Middle frontal gyrus (tissue), 1 donor: ENCODE data around the gene AREG.
"Not testable (repeated sequence)": the region's sequence is repeated elsewhere in the genome, so short reads cannot be mapped to it uniquely, and the experiment has no call there.

ENCODE experiments used
- DNase-seq: peaks from one replicate; pipeline ENCODE4 v3.0.0-alpha.2; 2015; ENCODE audit warnings: low spot score; ENCODE audit errors: extremely low spot score

AREG gene, protein sequence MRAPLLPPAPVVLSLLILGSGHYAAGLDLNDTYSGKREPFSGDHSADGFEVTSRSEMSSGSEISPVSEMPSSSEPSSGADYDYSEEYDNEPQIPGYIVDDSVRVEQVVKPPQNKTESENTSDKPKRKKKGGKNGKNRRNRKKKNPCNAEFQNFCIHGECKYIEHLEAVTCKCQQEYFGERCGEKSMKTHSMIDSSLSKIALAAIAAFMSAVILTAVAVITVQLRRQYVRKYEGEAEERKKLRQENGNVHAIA

DNA sequence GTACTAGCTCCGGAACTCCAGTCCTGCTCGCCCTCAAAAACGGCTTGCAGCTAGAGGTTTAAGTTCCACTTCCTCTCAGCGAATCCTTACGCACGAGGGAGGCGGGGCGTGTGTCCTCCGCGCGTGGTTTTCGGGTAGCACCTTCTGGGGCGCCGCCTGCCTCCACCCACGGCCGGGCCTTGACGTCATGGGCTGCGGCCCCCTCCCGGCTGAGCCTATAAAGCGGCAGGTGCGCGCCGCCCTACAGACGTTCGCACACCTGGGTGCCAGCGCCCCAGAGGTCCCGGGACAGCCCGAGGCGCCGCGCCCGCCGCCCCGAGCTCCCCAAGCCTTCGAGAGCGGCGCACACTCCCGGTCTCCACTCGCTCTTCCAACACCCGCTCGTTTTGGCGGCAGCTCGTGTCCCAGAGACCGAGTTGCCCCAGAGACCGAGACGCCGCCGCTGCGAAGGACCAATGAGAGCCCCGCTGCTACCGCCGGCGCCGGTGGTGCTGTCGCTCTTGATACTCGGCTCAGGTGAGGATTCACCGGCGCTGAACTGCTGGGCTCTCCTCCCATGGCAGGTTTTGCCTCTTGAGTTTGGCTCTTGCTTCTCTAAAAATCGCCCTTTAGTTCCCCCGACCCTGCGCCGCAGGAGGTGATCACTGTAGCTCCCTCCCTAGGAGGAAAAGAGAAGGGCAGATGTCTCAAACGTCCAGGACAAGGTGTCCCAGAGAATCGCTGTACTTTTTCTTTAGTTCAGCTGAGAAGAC lies at the start of gene AREG:
AREG (plus strand) TSS at position 246 of the 752 bp plus-strand sequence; CDS start at position 456, 210 bp downstream.
- no peak for DNase-seq

DNA sequence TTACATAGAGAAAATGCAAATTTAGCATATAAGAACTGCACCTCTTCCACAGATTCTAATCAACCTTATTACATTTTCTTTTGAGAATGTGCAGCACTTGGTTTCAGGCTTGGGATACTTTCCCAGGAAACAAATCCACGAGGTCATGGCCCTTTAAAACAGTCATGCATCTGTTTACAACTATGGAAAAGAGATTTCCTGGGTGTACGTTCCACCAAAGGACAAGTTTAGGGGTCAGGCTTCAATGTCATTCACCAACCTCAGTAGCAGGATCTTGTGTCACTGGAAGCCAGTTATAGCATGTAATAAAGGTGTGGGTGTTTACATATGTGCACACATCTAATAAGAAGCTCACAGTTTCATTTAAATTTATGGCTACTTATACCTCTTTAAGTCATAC lies 49.3 kb upstream of the AREG start:
- no peak for DNase-seq

DNA sequence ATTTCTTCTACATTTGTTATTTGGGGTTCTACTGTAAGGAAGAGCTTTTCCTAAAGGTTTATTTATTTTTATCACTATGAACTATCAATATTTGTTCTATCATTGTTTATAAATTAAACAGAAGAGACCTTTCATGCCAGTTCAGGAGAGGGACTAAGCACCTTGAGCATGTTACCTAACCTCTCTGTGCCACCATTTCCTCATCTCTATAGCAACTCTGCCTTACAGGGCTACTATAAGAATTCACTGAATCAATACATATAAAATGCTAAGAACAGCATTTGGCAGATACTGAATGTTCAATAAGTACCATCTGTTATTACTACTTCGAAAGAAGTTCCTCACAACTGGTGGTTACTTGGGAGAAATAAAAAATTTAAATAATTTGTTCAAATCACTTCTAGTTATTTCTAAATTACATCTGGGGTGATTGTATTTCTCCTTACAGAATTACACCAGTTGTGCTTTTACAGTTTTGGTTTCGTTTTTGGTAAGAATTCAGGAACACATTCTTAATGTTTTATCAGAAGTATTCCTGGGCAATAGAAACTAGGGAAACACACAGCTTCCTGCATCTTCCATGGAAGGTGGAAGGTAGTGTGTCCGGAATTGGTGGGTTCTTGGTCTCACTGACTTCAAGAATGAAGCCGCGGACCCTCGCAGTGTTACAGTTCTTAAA lies 47.0 kb upstream of the AREG start:
- DNase-seq = no peak

DNA sequence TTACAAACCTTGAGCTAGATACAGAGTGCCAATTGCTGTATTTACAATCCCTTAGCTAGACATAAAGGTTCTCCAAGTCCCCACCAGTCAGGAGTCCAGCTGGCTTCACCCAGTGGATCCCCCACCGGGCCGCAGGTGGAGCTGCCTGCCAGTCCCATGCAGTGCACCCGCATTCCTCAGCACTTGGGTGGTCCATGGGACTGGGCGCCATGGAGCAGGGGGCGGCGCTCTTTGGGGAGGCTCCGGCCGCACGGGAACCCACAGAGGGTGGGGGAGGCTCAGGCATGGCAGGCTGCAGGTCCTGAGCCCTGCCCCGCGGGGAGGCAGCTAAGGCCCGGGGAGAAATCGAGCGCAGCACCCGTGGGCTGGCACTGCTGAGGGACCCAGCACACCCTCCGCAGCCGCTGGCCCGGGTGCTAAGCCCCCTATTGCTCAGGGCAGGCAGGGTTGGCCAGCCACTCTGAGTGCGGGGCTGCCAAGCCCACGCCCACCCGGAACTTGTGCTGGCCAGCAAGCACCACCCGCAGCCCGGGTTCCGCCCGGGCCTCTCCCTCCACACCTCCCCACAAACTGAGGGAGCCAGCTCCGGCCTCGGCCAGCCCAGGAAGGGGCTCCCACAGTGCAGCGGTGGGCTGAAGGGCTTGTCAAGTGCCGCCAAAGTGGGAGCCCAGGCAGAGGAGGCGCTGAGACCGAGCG lies 45.9 kb upstream of the AREG start:
- not testable (repeated sequence) for DNase-seq

DNA sequence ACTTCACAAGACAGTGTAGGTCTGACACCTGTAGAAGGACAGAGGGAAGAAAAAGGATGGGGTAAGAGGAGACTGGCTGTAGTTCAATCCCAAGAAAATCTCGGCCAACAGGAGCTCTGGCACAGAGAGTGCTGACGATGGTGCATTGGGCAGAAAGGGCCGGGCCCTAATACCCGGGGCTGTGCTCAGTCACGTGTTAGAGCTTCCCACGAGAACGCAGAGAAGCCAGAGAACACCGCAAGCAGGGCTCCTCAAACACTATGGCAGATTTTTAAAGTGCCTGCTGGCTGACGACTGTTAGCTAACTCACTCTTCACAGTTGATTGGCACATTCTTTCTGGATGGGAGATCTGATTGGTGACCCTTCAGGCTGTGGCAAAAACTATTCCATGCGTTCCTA lies 44.5 kb upstream of the AREG start:
- no peak for DNase-seq

DNA sequence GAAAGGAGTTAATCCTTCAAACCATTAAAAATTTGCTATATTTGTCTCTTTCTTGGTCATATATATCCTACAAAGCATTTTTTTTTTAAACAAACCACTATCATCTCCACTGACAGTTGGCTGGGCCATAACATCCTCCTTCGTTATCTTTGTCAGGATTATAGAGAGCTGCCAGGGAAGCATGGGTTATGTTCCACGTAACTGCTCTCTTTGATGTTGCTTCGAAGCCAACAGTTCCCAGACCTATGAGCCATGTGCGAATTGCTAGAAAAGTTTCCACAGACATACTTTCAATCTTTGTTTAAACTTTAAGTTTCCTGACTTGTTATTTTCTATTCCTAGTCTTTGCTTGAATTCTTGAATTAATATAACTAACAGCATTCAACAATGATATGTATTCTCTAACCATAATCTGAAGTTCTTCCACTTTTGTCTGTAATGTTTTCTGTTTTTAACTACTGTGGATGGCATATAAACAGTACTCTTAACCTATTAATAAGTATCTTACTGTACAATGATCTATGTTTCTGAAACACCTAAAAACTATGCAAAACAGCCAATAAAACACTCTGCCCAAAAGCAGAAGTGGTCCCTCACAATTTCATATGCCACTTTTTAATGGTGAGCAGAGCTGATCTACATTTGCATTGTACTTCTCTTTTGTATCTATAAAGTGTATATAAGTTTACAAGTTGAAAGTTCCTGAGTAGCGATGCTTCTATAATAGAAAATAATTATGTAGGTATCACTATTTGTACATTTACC lies 42.1 kb upstream of the AREG start:
- DNase-seq = no peak

DNA sequence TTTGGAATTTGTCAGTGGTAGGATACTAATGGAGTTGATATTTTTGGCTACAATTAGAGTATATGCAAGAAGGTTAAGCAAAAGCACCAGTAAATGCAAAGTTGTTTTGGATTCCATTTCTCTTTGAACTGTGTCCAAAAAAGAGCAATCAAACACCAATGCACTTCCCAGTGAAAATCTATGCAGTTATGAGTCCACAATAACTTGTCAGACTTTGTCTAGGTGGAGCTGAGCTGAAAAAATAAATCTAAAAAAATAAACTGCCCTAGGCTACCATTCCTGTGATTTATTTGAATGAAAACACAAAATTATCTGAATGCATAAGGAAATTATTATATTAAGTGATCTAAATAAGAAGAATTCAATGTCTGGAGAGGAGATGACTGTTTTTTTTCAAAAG lies 37.0 kb upstream of the AREG start:
- DNase-seq = no peak

DNA sequence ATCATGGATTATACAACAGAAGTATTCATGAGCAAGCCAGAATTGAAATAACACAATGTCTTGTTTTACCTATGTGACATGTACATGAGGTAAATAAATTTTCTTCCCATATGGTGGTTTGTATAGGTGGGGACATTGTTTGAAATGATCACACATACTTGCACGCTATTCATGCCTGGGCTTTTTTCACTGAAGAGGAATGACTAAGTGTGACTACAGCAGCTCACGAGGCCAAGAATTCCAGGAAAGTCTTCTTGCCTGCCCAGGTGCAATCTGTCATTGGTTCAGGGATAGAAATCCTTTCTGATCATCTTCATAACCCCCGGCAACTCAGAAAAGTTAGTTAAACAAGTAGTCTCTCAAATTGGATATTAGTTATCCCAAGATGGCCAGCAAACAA lies 36.3 kb upstream of the AREG start:
- DNase-seq = no peak

DNA sequence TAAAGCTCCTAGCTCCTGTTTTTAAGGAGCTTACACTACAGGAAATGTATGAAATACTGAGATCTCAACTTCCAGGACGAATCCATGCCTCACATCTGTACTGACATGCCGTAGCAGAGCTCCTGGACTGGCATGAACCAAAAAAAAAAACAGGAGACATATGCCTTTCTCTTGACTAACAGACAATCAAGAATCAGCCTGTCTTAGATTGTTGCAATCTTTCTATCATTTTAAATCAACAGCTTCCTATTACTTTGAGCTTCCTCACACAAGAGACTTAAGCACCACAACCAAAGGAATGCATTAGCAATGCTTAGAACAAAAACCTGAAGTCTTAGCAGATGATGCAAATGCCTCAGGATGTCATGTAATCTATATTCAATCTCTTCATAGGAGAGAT lies 34.7 kb upstream of the AREG start:
- no peak for DNase-seq

DNA sequence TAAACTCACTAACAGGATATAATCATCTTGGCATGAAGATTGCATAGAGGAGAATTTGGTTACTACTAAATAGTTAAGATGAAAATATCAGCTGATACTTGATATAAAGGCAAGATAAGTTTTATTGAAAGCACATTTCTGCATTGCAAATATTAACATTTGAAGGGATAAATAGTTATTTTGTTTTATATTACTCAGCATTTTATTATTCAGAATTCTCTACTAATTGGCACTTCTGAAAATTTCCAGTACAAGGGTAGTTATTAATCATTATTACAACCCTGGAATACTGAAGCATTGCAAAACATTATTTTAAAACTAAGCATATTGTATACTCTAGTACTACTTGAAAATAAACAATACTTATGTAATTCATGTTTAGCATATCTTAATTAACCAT lies 32.7 kb upstream of the AREG start:
- DNase-seq = no peak

DNA sequence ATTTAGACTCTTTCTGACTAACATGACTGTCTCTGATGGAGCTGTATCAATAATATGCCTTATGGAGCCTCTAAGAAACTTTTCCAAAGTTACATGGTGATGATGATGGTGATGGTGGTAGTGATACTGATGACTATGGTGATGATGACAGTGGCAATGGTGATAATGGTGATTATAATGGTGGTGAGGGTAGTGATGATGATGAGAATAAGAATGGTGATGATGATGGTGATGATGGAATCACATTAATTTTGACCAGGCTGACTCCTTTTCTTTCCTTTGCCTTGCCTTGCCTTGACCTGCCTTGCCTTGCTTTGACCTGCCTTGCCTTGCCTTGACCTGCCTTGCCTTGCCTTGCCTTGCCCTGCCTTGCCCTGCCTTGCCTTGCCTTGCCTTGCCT lies 31.7 kb upstream of the AREG start:
- no peak for DNase-seq

DNA sequence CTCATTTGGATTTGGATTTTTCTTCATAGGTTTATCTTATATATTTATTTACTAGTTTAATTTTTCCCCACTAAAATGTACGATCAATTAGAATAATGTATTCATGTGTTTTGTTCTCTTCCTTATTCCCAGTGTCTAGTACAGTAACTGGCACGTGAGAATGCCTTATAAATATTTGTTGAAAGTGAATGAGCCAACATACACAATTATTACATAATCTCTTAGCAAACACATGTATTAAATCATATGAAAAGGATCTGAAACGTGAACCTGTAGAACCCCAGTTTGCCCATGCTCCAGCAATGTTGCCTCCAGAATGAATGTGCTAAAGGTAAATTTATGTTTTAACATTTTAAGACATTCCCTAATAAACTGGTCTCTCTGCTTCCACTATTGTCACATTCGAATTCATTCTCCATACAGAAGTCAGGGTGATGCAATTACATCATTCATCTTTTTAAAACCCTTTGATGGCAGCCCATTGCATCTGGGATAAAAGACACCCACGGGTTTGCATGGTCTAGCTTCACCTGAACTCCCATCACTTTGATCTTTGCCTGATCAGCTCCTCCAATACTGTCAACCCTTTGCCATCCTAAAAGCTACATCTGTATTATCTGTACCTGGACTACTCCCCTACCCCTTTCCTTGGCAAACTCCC lies 30.7 kb upstream of the AREG start:
- DNase-seq = no peak

DNA sequence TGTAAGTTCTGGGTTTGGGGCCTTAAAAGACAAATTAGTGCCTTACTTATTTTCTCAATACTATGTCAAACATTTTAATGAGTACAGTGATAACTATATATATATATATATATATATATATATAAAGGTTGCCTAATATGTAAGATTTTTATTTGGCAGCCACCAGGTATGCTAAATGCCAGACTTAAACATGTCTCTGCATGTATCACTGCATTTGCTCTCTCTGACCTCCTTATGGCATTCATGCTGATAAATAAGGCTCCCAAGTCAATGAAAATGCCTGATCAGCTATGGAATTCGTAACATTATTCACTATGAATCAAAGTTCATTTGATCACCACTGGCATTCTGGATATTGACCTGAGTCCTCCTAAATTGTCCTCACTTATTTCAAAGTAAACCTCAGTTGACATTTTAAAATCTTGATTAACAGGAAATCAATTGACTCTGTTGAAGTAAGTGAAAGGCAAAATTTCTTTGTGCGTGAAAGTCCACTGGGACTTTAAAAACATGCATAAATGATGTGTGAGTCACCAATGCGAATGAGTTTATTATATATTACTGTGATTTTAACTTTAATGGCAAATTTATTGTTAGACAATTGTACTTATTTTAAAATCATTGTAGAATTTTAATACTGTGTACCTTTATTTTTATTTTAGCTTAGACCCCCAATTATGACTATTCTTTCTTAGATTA lies 29.2 kb upstream of the AREG start:
- DNase-seq = no peak

DNA sequence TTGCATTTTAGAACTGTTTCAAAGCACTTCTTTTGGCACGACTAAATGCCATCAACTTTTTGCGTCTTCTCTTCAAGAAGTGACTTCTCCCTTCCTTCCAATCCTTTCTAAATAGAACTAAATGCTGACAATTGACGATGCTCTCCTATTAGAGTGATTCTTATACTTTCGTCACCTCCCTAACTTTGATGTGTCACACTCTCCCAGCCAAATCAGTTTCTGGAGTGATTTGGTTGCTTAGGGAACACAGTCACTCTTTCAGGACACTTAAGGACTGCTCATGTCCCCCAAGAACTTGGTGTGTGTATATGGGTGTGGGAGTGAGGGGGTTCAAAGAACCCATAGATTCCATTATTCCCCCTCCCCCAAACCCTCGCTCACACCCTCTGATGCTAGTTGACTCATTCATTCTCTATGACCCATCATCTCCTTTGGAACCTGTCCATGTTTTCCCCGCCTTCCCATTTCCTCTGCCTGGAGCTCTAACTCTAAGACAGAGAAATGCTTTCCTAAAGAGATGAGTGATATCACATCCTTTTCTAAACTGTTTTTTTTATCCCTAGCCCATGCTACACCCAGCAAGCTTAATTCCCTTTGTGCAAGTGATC lies 26.8 kb upstream of the AREG start:
- DNase-seq = no peak

DNA sequence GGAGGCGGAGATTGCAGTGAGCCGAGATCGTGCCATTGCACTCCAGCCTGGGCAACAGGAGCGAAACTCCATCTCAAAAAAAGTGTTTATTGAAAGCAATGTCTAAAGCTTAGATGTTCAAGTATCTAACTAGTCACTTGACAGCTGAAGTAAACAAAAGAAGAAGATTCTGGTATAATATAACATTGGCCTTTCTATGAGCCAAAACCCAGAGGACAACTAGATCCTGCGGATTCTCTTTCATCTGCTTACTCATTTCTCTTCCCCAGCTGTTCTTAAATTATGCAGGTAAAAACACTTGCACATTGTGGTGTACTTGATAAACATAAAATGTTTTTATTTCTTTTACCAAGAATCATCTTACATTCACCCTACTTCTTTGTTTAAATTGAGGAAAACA lies 24.1 kb upstream of the AREG start:
- DNase-seq = no peak

DNA sequence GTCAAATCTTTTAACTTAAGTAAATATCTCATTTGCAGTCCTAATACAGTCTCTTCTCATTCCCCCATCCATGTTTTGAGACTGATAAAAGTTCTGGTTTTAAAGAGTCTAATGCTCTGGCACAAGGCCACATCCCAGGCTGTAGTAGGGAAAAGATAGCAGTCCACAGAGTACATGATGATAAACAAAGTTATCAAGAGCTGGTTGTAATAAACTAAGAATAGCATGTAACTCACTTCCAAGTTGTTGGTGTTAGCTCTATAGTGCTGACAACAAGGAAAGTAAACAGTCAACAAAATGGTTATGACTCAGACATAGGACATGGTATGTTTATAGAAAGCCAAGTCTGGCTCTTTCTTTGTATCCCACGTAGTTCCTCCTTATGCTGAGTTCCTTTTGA lies 21.8 kb upstream of the AREG start:
- DNase-seq = no peak

DNA sequence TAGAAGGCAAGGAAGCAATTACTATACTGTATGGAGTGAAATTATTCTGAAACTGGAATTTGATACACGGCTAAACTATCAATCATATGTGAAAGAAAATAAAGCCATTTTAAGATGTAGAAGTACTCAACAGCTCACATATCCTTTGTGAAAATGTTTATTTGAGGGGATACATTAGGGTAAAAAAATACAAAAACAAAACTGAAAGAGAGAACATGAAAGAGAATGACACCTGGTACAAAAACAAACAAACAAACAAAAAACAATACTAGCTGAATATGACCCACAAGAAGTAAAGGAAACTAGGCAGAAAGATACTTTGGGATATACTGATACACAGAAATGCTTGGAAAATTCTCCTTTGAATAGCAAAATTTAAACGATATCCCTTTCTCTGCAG lies 20.8 kb upstream of the AREG start:
- no peak for DNase-seq

DNA sequence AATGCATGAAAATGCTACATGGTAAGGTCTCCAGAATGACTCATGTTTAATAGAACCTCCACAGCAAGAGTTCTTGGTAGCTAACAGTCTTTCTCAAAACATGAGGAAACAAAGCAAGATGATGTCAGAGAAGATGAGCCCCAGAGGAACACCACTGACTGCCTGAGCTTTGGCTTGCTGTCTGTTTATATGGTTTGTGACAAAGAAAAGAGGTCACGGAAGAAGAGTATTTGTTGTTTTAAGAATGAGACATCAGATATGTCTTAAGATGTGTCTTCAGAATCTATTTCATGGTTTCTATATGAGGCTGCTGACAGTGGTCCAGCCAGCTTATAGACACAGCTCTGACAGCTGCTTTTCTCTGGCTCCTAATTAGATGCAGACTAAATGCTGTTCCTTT lies 18.8 kb upstream of the AREG start:
- DNase-seq = no peak

DNA sequence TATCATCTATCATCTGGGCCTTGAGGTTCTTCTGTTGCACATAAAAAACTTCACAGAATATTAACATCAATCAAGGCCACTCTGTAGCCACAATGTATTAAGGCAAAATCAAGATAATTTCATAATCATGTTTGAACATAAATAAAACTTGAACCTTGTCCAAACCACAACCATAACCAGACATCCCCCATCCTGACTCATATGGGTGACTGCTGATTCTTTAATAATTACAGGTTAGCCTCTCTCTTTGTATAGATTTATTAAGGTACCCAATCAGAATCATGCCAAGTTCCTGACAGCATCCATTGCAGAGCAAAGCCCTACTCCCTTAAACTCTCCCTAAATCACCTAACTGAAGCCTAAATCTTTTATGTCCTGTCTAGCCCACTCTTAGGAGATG lies 16.7 kb upstream of the AREG start:
- DNase-seq = no peak
